HG03354 (cell line): ENCODE results near the gene POLR2H.

Experiments used
- ATAC-seq: cut with Tn5 transposase; IDR thresholded peaks from one replicate; pipeline ENCODE4 v1.9.1; 2021; ENCODE audit warnings: mild to moderate bottlenecking; ENCODE audit not compliant: unreplicated experiment, poor library complexity, severe bottlenecking

The POLR2H gene

DNA sequence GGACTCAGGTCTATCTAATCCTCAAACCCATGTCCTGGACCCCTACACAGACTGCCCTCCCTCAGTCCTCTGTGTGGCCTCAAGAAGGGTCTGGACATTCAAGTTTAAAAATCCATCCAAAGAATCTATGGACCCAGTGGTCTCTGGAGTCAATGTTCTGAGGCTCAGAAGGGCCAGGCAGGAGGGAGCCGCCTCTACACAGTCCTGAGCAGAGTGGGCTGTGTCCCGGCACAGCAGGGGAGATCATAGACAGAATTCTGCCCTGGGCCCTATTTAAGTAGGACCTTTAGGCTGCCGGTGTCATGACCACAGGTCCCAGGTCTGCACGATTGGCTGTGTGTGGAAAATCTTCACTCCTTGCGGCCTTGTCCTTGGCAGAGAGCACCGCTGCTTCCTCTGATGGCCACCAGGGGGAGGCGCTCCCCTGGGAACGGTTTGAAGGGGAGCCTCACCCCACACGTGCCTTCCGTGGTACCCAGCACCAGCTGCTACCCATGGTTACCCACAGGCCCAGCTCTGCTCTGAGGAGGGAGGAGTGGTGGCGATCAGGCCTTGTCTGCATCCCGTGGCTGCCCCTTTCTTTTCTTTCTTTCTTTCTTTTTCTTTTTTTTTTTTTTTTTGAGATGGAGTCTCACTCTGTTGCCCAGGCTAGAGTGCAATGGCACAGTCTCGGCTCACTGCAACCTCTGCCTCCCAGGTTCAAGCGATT, 56.3 kb downstream of the POLR2H start:
- peak; percentile 94 for ATAC-seq
